ENCODE data around the gene TOR2A.

DNA sequence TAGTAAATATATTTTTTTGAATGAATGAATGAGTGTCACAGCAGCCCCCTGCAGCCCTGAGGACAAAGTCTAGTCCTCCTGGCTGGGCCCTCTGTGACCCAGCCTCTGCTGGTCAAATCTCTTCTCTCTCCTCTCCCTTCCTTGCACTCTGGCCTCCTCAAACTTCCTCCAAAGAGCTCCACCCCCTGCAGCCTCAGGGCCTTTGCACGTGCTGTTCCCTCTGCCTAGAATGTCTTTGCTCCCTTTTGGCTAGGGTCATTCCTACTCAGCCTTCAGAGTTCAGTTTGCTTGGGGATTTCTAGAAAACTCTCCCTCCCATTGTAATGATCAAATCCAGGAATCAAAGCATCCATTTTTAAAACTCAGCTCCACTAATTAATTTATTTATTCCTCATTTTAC, 30.3 kb upstream of the TOR2A start:
- TF ChIP-seq, protein P1, sequence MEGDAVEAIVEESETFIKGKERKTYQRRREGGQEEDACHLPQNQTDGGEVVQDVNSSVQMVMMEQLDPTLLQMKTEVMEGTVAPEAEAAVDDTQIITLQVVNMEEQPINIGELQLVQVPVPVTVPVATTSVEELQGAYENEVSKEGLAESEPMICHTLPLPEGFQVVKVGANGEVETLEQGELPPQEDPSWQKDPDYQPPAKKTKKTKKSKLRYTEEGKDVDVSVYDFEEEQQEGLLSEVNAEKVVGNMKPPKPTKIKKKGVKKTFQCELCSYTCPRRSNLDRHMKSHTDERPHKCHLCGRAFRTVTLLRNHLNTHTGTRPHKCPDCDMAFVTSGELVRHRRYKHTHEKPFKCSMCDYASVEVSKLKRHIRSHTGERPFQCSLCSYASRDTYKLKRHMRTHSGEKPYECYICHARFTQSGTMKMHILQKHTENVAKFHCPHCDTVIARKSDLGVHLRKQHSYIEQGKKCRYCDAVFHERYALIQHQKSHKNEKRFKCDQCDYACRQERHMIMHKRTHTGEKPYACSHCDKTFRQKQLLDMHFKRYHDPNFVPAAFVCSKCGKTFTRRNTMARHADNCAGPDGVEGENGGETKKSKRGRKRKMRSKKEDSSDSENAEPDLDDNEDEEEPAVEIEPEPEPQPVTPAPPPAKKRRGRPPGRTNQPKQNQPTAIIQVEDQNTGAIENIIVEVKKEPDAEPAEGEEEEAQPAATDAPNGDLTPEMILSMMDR (IDR thresholded peaks at IDR 0.05; ENCODE audit: control extremely low read depth in 1 of 3, insufficient read depth in 1 of 3, low read depth in 1 of 3, low read length in 3 of 3), result no peak
- no peak for TF ChIP-seq PHF8 (conservative IDR thresholded peaks at IDR 0.05; ENCODE audit: low read depth, low read length)
- TF ChIP-seq KDM5A (IDR thresholded peaks at IDR 0.05; ENCODE audit: low read length), result no peak
- TF ChIP-seq CHD2 (IDR thresholded peaks at IDR 0.05; ENCODE audit: low read length), result no peak
- TF ChIP-seq CEBPB (IDR thresholded peaks at IDR 0.05; ENCODE audit: low read depth, low read length), result no peak
- TF ChIP-seq EP300 (IDR thresholded peaks at IDR 0.05; ENCODE audit: borderline replicate concordance in 1 of 2, low read depth in 2 of 2, low read length in 2 of 2), result no peak
- TF ChIP-seq USF2 (IDR thresholded peaks at IDR 0.05; ENCODE audit: low read length), result no peak
- no peak for TF ChIP-seq POLR2A (IDR thresholded peaks at IDR 0.05; ENCODE audit: control extremely low read depth in 1 of 2, low read depth in 2 of 2, low read length in 2 of 2)
